ENCODE data around the gene STUB1. TPM values are rescaled to one million over a fixed set of nuclear protein-coding genes. Genes with fewer than 3 reads are reported as not detected.

STUB1 gene
- total and polyA plus RNA-seq, 2 donors (not counting 1 experiment from before 2014, with no cell fraction given): 94.6 to 133 TPM

DNA sequence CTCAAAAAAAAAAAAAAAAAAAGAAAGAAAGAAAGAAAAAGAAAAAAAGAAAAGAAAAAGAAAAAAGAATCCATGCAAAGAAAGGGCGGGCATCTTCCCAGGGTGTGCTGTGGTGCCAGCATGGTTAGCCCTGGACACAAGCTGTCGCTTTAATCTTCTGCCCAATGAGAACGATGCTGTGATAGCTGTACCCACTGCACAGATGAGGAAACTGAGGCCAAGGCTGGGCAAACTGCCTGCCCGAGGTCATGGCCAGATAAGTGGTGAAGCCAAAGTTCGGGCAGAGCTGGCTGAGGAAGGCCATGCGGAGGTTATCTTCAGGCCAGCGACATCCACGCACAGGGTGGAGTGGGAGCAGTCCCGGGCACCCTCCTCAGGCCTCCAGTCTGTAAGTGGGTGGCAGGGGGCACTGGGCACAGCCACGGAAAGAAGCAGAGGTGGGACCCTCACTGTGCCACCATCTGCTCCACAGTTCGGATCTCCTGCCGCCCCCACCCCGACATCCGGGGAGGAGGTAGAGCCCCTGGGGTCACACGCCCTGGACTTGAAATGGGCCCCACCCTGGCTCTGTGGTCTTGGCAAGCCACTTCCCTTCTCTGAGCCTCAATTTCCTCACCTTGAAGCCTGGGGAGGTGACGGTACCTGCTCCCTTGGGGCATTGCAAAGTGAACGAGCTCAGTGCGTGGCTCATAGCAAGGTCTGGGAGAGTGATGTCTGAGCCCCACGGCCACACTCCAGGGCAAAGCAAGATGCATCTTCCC lies 18.9 kb downstream of the STUB1 start:
- H2AFZ ChIP-seq (ENCODE audit: low read length): no peak overlapping the region
- peaks cover 2% of the 10 kb centered on the region for H3K4me1 ChIP-seq (ENCODE audit: control insufficient read depth, extremely low read depth, insufficient read depth, low read length)
- H3K9ac ChIP-seq (ENCODE audit: insufficient read depth, low read length): no peak overlapping the region
- no peaks in the 10 kb centered on the region for H3K36me3 ChIP-seq (ENCODE audit: control insufficient read depth, insufficient read depth, low read length)
- peaks cover 34% of the 10 kb centered on the region for H3K27me3 ChIP-seq (ENCODE audit: control insufficient read depth, insufficient read depth, low read length)
- no peak overlapping the region for H3K4me2 ChIP-seq (ENCODE audit: extremely low read depth, insufficient read depth, low read length)
- H4K20me1 ChIP-seq (ENCODE audit: control insufficient read depth, extremely low read depth, insufficient read depth, low read length): no peaks in the 10 kb centered on the region
- DNase-seq (ENCODE audit: low read depth in 2 of 2): no peak
- no peaks in the 10 kb centered on the region for H3K79me2 ChIP-seq (ENCODE audit: control insufficient read depth, insufficient read depth, low read length)
- H3K4me3 ChIP-seq (replicated peaks in 1 of 4; ENCODE audit: control extremely low read depth in 1 of 4, insufficient read depth in 1 of 4, low read depth in 3 of 4, low read length in 4 of 4): no peak overlapping the region
- H3K27ac ChIP-seq (ENCODE audit: insufficient read depth, low read length): no peak overlapping the region
- TF ChIP-seq, protein P1, sequence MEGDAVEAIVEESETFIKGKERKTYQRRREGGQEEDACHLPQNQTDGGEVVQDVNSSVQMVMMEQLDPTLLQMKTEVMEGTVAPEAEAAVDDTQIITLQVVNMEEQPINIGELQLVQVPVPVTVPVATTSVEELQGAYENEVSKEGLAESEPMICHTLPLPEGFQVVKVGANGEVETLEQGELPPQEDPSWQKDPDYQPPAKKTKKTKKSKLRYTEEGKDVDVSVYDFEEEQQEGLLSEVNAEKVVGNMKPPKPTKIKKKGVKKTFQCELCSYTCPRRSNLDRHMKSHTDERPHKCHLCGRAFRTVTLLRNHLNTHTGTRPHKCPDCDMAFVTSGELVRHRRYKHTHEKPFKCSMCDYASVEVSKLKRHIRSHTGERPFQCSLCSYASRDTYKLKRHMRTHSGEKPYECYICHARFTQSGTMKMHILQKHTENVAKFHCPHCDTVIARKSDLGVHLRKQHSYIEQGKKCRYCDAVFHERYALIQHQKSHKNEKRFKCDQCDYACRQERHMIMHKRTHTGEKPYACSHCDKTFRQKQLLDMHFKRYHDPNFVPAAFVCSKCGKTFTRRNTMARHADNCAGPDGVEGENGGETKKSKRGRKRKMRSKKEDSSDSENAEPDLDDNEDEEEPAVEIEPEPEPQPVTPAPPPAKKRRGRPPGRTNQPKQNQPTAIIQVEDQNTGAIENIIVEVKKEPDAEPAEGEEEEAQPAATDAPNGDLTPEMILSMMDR (conservative IDR thresholded peaks at IDR 0.05 in 1 of 2, IDR thresholded peaks at IDR 0.05 in 1 of 2; ENCODE audit: low read depth in 1 of 2, low read length in 2 of 2): no peak
- TF ChIP-seq EZH2 (IDR thresholded peaks at IDR 0.05; ENCODE audit: low read length, missing control alignments): no peak
- no peaks in the 10 kb centered on the region for H3K9me3 ChIP-seq (ENCODE audit: control insufficient read depth, insufficient read depth, low read depth, low read length)

DNA sequence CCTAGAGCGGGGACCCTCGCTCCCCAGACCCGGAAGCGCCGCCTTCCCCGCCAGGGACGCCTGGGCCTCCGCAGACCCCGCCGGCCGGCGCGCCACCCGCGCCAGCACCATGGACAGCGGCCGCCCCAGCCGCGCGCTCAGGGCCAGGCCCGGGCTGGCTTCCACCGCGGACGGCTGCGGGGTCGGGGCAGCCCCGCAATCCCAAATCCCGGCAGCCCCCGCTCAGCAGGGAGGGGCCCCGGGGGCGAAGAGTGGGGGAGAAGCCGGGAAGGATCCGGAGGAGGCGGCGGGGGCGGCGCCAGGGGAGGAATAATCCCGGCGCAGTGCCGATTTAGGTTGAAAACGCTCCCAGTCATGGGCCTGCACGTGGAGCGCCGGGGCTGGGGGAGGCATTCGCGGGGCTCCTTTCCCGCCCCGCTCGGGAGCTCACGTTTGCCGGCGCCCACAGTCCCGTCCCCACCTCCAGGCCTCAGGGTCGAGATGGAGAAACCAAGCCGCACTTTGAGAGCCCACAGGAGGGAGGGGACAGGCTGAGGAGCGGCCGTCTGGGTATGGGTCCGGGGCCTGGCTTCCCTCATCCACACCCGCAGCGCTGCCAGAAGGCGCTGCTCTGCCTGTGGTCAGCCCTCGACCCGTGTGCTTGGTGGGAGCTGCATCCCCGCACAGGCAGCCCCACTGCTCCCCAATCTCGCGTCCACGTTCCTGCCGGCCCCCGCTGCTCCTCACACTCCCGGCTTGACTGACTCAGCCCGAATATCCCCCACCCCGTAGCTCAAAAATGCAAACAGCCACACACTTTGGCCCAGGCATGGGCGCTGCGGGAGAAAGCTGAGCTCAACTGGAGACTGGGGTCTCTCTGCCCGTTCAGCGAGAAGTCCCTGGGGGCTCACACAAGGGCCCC lies 20.7 kb downstream of the STUB1 start:
- Histone ChIP-seq H4K20me1 (ENCODE audit: control insufficient read depth, extremely low read depth, insufficient read depth, low read length) (no peaks in the 10 kb centered on the region), H3K79me2 (ENCODE audit: control insufficient read depth, insufficient read depth, low read length) (no peaks in the 10 kb centered on the region), H3K4me2 (ENCODE audit: extremely low read depth, insufficient read depth, low read length) (no peak overlapping the region), H3K9me3 (ENCODE audit: control insufficient read depth, insufficient read depth, low read depth, low read length) (no peaks in the 10 kb centered on the region), H3K4me1 (ENCODE audit: control insufficient read depth, extremely low read depth, insufficient read depth, low read length) (no peaks in the 10 kb centered on the region), H3K27me3 (ENCODE audit: control insufficient read depth, insufficient read depth, low read length) (peaks cover 33% of the 10 kb centered on the region), H2AFZ (ENCODE audit: low read length) (no peak overlapping the region), H3K27ac (ENCODE audit: insufficient read depth, low read length) (no peak overlapping the region), H3K4me3 (replicated peaks in 1 of 4; ENCODE audit: control extremely low read depth in 1 of 4, insufficient read depth in 1 of 4, low read depth in 3 of 4, low read length in 4 of 4) (no peak overlapping the region), H3K9ac (ENCODE audit: insufficient read depth, low read length) (no peak overlapping the region), H3K36me3 (ENCODE audit: control insufficient read depth, insufficient read depth, low read length) (no peaks in the 10 kb centered on the region)
- DNase-seq (ENCODE audit: low read depth in 2 of 2): no peak
- TF ChIP-seq EZH2 (IDR thresholded peaks at IDR 0.05; ENCODE audit: low read length, missing control alignments): peak; percentile 60
- TF ChIP-seq, protein P1 (conservative IDR thresholded peaks at IDR 0.05 in 1 of 2, IDR thresholded peaks at IDR 0.05 in 1 of 2; ENCODE audit: low read depth in 1 of 2, low read length in 2 of 2): no peak

DNA sequence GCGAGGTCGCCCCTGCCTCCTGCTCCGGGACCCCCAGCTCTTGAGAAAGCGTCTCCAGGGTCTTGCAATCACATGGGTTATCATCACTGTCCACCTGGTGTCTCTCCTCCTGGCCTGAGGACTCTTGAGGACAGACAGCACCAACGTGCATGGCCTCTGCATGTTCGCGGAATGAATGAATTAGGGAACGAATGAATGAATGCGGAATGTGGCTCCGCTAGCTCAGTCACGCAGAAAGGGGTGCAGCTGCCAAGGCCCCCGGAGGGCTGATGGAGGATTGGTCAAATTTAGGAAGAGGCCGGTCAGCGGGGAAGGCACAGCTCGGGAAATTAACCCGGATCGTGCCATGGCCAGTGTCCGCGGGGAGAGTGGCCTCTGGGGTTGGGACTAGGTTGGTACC lies 22.1 kb downstream of the STUB1 start:
- H3K9ac ChIP-seq (ENCODE audit: insufficient read depth, low read length): no peak overlapping the region
- no peaks in the 10 kb centered on the region for H4K20me1 ChIP-seq (ENCODE audit: control insufficient read depth, extremely low read depth, insufficient read depth, low read length)
- DNase-seq (ENCODE audit: low read depth in 2 of 2): no peak
- H2AFZ ChIP-seq (ENCODE audit: low read length): no peak overlapping the region
- H3K9me3 ChIP-seq (ENCODE audit: control insufficient read depth, insufficient read depth, low read depth, low read length): no peaks in the 10 kb centered on the region
- no peaks in the 10 kb centered on the region for H3K36me3 ChIP-seq (ENCODE audit: control insufficient read depth, insufficient read depth, low read length)
- H3K4me3 ChIP-seq (replicated peaks in 1 of 4; ENCODE audit: control extremely low read depth in 1 of 4, insufficient read depth in 1 of 4, low read depth in 3 of 4, low read length in 4 of 4): no peak overlapping the region
- TF ChIP-seq, protein P1 (conservative IDR thresholded peaks at IDR 0.05 in 1 of 2, IDR thresholded peaks at IDR 0.05 in 1 of 2; ENCODE audit: low read depth in 1 of 2, low read length in 2 of 2): no peak
- no peak for TF ChIP-seq EZH2 (IDR thresholded peaks at IDR 0.05; ENCODE audit: low read length, missing control alignments)
- H3K27me3 ChIP-seq (ENCODE audit: control insufficient read depth, insufficient read depth, low read length): peaks cover 43% of the 10 kb centered on the region
- no peaks in the 10 kb centered on the region for H3K79me2 ChIP-seq (ENCODE audit: control insufficient read depth, insufficient read depth, low read length)
- no peak overlapping the region for H3K4me2 ChIP-seq (ENCODE audit: extremely low read depth, insufficient read depth, low read length)
- no peaks in the 10 kb centered on the region for H3K4me1 ChIP-seq (ENCODE audit: control insufficient read depth, extremely low read depth, insufficient read depth, low read length)
- no peak overlapping the region for H3K27ac ChIP-seq (ENCODE audit: insufficient read depth, low read length)

Measured in fibroblast of lung (primary cell).